Vagina (tissue), 2 donors: ENCODE data around the gene NALCN.

Experiments used
- CTCF ChIP-seq, 3 experiments: fragments of 450-650 bp in 2 of 3; fragments of 200-600 bp in 1 of 3; sonication (generic) in 1 of 3; IDR thresholded peaks; one replicate each; pipeline ENCODE4 v1.5.1; 2017 to 2019; ENCODE audit warnings: antibody characterized with exemption in 3 of 3, mild to moderate bottlenecking in 2 of 3, moderate library complexity in 2 of 3
- POLR2A ChIP-seq, 2 donors: fragments of 450-650 bp; IDR thresholded peaks; one replicate each; pipeline ENCODE4 v1.6.1; 2017; ENCODE audit warnings: antibody characterized with exemption in 2 of 2, mild to moderate bottlenecking in 2 of 2, moderate library complexity in 2 of 2
- POLR2AphosphoS5 ChIP-seq, 2 donors: sonication (generic); formaldehyde crosslinking; IDR thresholded peaks; one replicate each; pipeline ENCODE4 v1.9.0; 2017; ENCODE audit warnings: antibody characterized with exemption in 2 of 2, mild to moderate bottlenecking in 2 of 2, low read depth in 1 of 2; ENCODE audit not compliant: insufficient read depth in 1 of 2

GRCh38 chr13:101455863-101456262 lies 39.6 kb upstream of the NALCN start:
- TF ChIP-seq CTCF (IDR thresholded peaks at IDR 0.05) (no peak), POLR2AphosphoS5 (IDR thresholded peaks at IDR 0.05; ENCODE audit: insufficient read depth in 1 of 2, low read depth in 1 of 2) (no peak), POLR2A (IDR thresholded peaks at IDR 0.05) (no peak)
